ENCODE results near the gene TEDC2.

The TEDC2 gene

GRCh38 chr16:2497116-2497630, 37.3 kb downstream of the TEDC2 start:
- no peak for DNase-seq

DNA sequence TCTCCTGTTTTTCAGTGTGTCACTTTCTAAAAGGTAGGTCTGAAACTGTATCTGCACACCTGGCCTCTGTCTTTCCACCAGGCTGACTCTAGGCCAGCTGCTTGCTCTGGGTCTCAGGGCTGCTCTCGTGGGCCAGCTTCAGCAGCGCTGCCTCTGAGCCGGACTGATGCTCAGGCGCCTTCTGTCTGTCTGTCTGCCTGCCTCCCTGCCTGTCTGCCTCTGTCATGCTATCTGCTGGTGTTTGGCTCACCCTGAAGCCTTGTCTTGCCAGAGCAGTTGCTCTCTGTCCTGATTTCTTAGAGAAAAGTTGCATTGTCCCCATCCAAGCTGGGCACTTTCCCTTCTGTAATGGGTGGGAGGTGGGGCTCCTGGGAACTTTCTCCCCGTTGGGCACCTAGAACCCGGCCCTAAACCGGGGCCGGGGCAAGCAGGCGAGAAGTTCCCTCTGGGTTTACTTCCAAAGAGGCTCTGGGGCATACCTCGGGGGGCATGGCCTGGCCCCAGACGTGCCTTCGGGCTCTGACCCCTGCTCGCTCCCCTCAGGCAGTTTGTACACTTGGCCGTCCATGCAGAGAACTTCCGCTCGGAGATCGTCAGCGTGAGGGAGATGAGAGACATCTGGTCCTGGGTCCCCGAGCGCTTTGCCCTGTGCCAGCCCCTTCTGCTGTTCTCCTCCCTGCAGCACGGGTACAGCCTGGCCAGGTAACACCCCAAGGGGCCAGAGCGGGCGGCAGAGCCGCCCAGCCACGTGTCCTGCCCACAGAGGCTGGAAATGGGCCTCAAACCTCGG, 38.0 kb downstream of the TEDC2 start:
- no peak for DNase-seq

- DNase-seq: no peak
Observed at GRCh38 chr16:2498531-2499253, 38.8 kb downstream of the TEDC2 start.

DNA sequence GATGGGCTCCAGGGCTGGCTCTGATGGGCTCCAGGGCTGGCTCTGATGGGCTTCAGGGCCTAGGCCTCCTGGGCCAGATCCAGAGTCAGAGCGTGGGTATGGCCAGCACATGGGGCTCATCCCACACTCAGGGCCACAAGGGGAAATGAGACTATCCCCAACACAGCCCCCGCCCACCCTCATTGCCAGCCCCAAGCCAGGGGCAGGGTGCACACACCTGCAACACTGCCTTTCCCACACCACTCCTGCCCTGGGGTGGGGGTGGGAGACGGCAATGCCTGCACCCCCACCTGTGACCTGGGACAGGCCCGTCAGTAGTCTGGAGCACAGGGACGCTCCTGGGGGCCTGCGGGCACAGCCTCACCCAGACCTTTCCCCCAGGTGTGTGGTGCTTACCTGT, 39.5 kb downstream of the TEDC2 start:
- DNase-seq: no peak

- DNase-seq: no peak
Observed at GRCh38 chr16:2499890-2500429, 40.1 kb downstream of the TEDC2 start.

- DNase-seq: no peak
Observed at GRCh38 chr16:2500430-2500917, 40.6 kb downstream of the TEDC2 start.

GRCh38 chr16:2500918-2501750, 41.2 kb downstream of the TEDC2 start:
- peak; percentile 86 for DNase-seq

GRCh38 chr16:2501946-2502895, 42.3 kb downstream of the TEDC2 start:
- no peak for DNase-seq

- no peak for DNase-seq
Observed at GRCh38 chr16:2505695-2506094, 45.8 kb downstream of the TEDC2 start.

- no peak for DNase-seq
Observed at GRCh38 chr16:2507052-2507659, 47.2 kb downstream of the TEDC2 start.

GRCh38 chr16:2507665-2508064, 47.8 kb downstream of the TEDC2 start:
- no peak for DNase-seq

GRCh38 chr16:2508722-2509400, 49.0 kb downstream of the TEDC2 start:
- no peak for DNase-seq

DNA sequence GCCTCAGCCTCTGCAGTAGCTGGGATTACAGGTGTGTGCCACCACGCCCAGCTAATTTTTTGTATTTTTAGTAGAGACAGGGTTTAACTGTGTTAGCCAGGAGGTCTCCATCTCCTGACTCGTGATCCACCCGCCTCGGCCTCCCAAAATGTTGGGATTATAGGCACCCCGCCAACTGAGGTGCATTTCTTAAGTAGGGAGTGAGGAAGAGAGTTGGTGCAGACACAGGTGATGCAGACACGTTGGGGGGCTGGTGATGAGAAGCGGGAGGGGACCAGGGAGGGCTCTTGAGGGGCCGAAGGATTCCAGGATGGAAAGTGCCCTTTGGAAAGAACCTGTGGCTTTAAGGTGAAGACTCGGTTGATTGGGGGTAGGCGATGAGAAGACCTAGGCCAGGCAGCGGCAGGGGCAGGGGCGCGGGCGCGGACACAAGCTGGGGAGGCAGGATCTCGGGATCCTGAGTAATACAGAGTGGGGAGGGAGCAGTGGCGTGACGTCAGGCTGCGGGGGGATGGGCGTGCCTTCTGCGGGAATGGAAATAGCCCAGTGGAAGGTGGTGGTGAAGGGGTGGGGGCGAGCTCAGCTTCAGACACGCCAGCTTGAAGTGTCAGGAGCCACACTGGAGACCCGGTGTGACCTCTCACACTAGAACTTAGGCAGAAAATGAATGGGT, 51.4 kb downstream of the TEDC2 start:
- DNase-seq: no peak

DNA sequence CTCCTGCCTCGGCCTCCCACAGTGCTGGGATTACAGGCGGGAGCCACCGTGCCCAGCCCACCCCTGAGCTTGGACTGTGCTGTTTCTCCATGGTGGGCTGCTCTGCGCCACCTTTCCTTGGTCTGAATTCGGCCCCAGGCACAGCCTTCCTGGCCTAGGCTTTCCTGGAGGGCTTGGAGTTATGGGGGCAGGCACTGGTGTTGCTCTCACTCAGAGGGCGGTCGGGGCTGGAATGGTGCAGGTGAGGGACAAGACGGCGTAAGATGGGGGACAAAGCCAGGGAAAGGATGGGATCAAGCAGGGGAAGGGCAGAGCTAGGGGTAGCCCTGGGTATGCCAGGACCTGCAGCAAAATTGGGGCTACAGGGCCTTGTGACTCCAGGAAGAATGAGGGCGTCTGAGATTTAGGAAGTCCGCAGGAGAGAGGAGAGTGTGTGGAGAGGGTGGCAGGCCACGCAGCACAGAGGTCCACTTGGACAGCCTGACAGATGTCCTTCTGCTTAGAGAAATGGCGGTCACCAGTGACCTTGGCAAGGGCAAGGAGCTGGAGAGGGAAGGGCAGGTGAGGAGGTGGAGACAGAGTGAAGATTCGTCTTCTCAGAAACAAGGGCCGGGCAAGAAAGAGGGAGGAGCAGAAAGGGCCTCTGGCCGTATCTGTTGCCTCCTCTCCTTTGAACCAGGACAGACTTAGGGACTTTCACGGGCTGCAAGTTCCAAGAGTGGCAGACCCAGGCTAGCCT, 52.3 kb downstream of the TEDC2 start:
- no peak for DNase-seq

- no peak for DNase-seq
Observed at GRCh38 chr16:2512735-2513404, 53.0 kb downstream of the TEDC2 start.

DNA sequence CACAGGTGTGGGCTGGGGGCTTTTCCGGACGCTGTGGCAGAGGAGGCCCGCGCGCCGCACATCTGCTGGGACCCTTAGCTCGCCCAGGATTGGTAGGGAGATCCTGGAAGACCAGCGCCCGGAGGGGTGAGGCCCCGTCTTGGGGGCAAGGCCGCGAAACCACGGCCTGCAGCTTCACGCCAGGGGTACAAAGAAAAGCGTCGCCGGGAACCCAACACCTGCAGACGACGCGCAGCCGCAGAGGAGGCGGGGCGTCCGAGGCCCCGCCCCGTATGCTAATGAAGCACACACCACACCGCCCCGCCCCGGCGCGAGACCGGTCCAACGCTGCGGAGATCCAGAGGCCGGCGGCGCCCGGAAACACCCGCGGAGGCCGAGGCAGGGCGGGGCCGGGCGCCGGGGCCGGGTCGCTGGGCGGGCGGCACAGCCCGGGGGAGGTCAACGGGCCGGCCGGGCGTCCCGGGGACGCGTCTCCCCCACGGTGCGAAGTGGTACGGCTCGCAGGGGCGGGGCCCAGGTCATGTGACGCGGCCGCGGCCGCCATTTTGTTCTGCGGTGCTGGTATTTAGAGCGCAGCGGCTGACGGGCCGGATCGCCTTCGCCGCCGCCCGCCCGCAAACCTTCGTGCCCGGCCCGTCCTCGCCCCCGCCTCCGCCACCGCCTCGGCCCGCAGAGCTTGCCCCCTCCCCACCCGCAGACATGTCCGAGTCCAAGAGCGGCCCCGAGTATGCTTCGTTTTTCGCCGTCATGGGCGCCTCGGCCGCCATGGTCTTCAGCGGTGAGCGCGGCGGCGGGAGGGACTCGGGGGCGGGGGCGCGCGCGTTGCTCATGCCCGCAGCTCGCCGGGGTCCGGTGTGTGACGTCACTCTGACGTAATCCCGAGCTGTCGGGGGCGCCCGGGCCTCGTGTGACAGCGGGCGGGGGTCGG, 53.8 kb downstream of the TEDC2 start, which contains the start of gene ATP6V0C:
Gene ATP6V0C (plus strand): TSS at position 548 of the 928 bp plus-strand sequence. CDS start 152 bp downstream, at position 700.
- peak; percentile 90 to 91 for DNase-seq

Data from stimulated activated CD4-positive, alpha-beta T cell treated with anti-CD3 and anti-CD28 coated beads, Interleukin-2, amount 100 ng/mL, for 24 hours (primary cell).